EH (cell line): ENCODE measurements around the gene PDZRN3.

Experiments
- DNase-seq: peaks from one replicate; pipeline ENCODE4 v3.0.0-alpha.2; 2015; ENCODE audit warnings: low read depth

Gene PDZRN3

DNA sequence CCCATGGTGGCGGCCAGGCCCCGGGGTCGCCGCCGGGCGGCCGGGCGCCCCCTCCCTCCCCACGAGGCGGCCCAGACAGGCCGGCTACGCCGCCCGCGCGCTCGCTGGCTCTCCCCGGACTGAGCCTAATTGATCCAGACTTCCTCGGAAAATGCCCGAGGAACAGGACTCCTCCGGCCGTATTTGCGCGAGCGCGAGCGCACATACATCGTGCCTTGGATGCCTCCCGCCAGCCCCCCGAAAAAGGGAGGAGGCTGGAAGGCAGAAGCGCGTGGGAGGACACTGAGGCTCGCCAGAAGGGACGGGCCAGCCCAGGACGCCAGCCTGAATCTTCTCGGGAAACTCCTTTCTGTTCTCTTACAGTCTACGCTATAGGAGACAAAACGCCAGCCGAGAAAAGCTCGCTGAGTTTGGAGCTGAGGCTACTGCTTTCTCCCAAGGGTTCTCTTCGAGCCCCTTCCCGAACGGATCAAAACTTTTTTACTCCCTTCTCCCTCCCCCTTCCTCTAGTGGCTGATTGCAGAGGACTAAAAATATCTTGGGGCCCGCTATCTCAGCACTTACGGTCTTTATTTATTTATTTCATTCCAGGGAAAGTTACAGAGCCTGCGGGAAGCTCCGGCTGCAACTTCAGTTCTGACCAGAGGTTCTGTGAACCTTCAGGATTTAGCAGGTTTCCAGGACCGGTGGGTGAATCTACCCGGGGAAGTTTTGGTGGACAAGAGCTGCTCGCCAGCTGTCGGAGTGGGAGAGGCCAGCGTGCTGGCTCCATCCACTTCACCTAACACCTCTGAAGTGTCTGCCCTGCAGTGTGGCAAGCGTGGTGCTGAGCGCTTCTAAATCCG is at the start of gene PDZRN3:
PDZRN3 (minus strand) TSS at position 121 of the 845 bp plus-strand sequence.
- DNase-seq: peak; percentile 84

GRCh38 chr3:73674280-73674679 is 49.5 kb upstream of the PDZRN3 start:
- DNase-seq: no peak

- DNase-seq: peak; percentile 75
These were observed 44.5 kb upstream of the PDZRN3 start for GRCh38 chr3:73669260-73669659.

DNA sequence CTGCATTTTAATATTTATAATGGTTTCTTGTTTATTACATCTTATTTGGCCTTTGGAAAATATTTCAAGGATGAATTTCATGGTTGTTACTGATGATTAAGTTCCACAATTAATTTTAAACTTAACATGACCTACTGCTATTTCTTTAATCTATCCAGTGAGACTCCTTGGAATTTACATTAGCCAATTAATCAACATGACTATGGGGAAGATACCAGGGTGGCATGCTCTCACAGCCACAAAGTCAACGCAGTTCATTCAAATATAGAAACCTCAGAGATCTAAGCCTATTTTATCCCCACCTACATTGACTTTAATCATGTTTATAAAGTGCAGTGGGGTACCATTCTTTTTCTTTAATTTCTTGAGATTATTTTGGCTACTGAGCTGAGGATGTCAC is 43.6 kb upstream of the PDZRN3 start:
- peak; percentile 12 for DNase-seq

DNA sequence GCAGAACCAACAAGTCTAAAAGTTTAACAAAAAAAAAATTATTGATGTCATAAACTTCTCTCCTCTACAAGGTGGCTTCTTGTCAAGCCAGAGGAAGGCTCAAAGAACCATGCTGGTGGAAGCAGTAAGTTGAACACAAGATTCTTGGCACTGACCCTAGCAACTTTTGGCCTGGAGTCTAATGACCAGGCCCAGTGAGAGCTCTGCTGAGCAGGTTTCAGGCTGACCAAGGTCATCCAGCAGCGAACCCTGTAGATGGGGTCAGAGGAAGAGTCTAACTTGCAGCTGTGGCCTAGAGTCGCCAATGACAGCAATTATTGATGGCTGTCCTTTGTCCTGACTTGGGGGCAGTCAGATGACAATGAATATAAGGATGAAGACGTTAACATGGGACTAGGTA is 43.1 kb upstream of the PDZRN3 start:
- no peak for DNase-seq

- no peak for DNase-seq
These were observed 40.5 kb upstream of the PDZRN3 start for GRCh38 chr3:73665286-73665685.

- no peak for DNase-seq
These were observed 39.6 kb upstream of the PDZRN3 start for GRCh38 chr3:73664389-73664788.

- DNase-seq: no peak
These were observed 38.8 kb upstream of the PDZRN3 start for GRCh38 chr3:73663495-73663894.

DNA sequence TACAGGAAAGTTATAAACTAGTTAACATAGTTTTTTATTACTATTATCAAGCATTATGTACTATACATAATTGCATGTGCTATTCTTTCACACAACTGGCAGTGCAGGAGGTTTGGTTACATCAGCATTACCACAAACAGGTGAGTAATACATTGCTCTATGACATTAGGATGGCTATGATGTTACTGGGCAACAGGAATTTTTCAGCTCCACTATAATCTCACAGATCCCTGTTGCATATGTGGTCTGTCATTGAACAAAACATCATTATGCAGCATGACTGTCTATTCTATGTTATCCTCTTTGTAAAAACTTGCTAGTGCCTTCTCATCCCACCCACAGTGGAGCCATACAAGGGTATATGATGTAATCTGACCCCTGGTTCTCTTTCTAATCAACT is 36.5 kb upstream of the PDZRN3 start:
- DNase-seq: peak; percentile 74

DNA sequence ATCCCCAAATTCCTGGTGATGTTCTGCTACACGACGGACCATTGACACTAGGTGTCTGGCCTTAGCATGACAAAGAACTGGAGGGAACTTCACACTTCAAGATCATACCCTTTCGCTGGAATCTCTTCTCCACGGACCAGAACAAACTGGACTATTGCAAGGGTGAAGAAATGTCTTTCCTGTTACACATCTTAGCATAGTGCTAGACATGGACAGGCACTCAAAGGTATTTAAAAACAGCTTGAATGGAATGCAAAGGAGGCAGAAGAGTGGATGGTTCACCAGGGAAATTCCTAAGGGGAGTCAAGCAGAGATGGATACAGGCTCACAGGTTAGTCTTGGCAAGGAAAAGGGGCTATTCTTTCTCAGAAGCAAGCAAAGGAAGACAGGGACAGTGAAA is 33.5 kb upstream of the PDZRN3 start:
- peak; percentile 29 for DNase-seq

DNA sequence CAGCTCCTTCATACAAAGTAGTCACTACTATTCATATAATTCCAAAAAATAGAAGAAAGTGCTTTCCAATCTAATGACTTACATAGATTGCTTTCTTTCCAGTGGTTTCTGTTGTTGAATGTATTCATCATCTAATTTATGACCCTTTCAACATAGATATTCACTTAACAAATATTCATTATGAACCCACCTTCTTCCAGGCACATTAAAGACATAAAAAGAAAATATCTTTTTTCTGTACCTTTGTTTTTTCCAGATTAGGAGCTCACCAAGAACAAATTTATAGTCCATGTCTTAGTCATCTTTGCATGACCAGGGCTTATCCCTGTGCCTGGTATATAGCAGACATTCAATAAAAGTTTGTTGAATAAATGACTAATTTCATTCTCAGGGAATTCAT is 32.4 kb upstream of the PDZRN3 start:
- peak; percentile 35 for DNase-seq

DNA sequence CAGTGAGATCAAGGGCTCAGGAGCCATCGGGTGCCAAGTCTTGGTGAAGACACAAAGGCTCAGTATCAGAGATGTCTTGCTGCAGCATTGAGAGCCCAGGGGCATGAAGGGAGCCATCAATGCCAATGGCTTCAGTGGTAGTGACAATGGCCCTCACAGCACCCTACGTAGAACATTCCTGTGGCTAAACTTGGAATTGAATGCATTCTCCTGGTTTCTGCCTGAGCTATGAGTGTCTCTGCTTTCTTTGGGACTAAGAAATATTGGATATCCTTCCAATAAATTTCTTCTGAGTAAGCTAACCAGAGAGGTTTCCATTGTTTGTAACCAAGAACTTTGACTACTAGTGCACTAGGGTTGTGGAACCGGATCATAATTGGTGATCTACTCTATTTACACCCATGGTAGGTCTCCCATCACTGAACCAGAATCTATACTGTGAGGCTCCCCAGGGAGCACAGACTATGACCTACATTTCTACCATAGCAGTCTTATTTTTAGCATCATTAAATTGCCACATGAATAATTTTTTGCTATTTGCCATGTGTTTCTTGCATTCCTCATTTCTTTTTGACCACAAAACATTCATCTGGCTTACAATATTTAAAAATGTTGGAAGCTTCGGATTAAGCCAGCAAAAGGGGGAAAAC is 31.6 kb upstream of the PDZRN3 start:
- peak; percentile 90 for DNase-seq

- no peak for DNase-seq
These were observed 30.5 kb upstream of the PDZRN3 start for GRCh38 chr3:73655197-73655596.

- peak; percentile 86 for DNase-seq
These were observed 29.1 kb upstream of the PDZRN3 start for GRCh38 chr3:73653877-73654276.

- no peak for DNase-seq
These were observed 28.6 kb upstream of the PDZRN3 start for GRCh38 chr3:73653351-73653750.

GRCh38 chr3:73652896-73653295 is 28.2 kb upstream of the PDZRN3 start:
- no peak for DNase-seq

- peak; percentile 72 for DNase-seq
These were observed 12.3 kb upstream of the PDZRN3 start for GRCh38 chr3:73637042-73637441.

DNA sequence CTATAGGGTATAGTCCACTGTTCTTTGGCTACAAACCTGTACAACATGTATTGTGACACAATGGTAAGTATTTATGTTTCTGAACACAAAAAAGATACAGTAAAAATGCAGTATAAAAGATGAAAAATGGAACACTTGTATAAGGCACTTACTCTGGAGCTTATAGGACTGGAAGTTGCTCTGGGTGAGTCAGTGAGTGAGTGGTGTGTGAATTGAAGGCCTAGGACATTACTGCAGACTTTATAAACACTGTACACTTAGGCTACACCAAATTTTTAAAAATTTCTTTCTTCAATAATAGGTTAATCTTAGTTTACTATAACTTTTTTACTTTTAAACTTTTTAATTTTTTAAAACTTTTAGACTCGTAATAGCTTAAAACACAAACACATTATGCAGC is 10.5 kb upstream of the PDZRN3 start:
- DNase-seq: no peak

DNA sequence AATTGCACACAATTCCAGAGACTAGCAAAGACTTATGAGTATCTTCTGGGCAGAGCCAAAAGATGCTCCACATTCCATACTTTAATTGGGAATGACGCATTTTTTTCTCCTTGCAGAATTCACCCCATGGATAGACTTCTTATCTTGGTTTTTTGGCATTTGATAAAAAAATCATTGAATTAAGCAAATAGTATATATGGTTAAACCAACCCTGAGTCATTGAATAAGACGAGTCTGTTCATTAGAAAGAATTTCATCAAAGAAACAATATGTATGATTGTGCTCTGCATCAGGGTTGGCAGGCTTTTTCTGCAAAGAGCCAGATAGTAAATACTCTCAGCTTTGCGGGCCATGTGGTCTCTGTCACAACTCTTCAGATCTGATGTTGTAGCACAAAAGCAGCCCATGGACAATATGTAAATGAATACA is 9.2 kb upstream of the PDZRN3 start:
- DNase-seq: peak; percentile 81

DNA sequence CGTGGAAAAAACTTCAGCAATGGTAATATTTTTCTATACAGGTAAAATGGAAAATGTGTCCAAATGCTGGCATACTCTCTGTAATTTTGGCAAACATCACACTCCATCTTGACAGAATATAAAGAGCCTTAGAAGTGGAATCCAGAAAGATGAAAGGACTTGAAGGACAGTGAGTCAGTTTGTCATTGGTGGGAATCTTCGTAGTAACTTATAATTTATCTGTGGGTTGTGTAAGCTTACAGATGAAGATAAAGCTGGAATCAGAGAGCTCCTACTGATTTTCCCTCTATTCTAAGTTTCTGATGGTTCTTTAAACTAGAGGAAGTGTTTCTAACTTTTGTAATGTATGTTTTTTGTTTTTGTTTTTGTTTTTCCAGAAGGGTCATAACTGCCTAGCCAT is 8.7 kb upstream of the PDZRN3 start:
- peak; percentile 32 for DNase-seq

DNA sequence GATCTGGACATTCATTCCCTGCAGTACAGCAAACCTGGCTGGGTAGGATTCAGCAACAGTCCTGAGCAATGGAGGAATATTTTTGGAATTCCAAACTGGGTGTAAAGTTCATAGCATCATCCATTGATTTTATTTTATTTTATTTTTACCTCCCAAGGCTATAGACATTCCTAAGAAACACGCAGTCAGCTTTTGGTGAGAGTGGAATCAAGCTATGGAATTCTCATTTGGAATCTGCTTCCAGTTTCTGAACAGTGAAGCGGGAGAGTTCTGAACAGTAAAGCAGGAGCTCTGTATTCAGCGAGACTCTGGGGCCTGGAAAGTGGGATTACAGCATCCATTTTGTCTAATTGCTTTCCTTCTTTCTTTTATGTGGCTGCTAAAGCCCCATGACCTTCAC is 1.4 kb upstream of the PDZRN3 start:
- DNase-seq: no peak

DNA sequence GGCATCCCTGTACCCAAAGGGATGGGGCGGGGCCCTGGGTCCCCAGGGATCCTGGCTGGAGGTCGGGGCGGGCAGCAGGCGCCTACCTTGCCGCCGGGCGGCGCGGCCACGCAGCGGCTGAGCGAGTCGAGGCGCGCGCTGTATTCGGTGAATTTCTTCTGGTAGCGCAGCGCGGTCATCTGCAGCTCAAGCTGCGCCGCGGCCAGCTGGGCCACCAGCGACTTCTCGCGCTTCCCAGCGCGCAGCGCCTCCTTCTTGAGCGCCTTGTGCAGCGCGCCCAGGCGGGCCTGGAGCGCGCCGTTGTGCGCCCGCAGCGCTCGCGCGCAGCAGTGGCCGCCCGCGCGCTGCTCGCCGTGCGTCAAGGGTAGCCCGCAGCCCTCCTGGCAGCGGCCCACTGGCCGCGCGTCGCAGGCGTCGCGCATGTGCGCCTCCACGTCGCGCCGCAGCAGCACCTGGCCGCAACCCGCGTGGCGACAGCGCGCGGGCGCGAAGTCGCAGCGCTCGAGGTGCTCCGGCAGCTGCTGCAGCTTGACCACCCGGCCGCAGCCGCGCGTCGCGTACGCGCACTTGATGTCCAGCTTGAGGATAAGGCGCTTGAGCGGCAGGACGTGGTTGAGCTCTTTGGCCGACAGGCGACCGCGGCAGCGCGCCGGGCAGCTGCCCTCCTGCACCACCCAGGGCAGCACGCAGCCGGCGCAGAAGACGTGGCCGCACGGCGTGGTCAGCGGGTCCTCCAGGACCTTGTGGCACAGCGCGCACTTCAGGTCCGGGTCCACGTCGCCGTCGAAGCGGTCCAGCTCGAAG is 522 bp downstream of the PDZRN3 start:
- DNase-seq: peak; percentile 81

DNA sequence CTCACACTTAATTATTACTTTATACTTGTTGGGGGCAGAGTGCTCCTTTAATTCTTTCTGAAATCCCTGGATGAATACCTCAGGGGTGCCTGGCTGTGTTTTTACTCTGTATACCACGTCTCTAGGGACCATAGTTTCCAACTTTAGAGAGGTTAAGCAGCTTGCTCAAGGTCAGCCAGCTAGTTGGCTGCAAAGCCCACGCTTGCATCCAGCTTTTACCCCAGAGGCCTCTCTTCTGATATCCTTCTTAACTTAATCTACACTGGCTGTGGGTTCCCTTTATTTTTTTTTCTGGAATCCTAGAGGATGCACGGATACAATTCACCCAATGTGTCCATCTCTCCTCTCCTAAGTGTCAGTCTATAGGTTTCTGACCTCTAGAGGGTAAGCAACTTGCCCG is 1.4 kb downstream of the PDZRN3 start:
- DNase-seq: no peak
